NCI-H1694 treated with DMSO at 0.1 percent for 48 hours (cell line): ENCODE results near the gene CYP27C1.

Experiments used
- DNase-seq: peaks from one replicate; lab custom pipeline; 2025; lab: John Stamatoyannopoulos, UW

CYP27C1 gene

GRCh38 chr2:127150996-127151395 is 69.1 kb downstream of the CYP27C1 start:
- no peak for DNase-seq

- no peak for DNase-seq
These were observed 70.7 kb downstream of the CYP27C1 start for GRCh38 chr2:127149384-127149783.

- no peak for DNase-seq
These were observed 73.1 kb downstream of the CYP27C1 start for GRCh38 chr2:127146820-127147502.

- DNase-seq, result no peak
These were observed 73.9 kb downstream of the CYP27C1 start for GRCh38 chr2:127146071-127146725.

GRCh38 chr2:127145280-127145895 is 74.7 kb downstream of the CYP27C1 start:
- DNase-seq, result no peak

- DNase-seq, result no peak
These were observed 76.0 kb downstream of the CYP27C1 start for GRCh38 chr2:127143841-127144782.

GRCh38 chr2:127142663-127143630 is 77.2 kb downstream of the CYP27C1 start:
- DNase-seq, result no peak

GRCh38 chr2:127140538-127140937 is 79.6 kb downstream of the CYP27C1 start:
- no peak for DNase-seq

GRCh38 chr2:127139766-127140165 is 80.3 kb downstream of the CYP27C1 start:
- no peak for DNase-seq

- no peak for DNase-seq
These were observed 81.8 kb downstream of the CYP27C1 start for GRCh38 chr2:127138281-127138680.

GRCh38 chr2:127137741-127138140 is 82.4 kb downstream of the CYP27C1 start:
- no peak for DNase-seq

- no peak for DNase-seq
These were observed 82.9 kb downstream of the CYP27C1 start for GRCh38 chr2:127137225-127137624.

GRCh38 chr2:127134833-127135830 is 85.0 kb downstream of the CYP27C1 start:
- no peak for DNase-seq

GRCh38 chr2:127134235-127134634 is 85.9 kb downstream of the CYP27C1 start:
- DNase-seq, result no peak
